Inferior parietal cortex (tissue), 1 donor: ENCODE measurements around the gene C1R.
"Not testable (repeated sequence)": the region's sequence is repeated elsewhere in the genome, so short reads cannot be mapped to it uniquely, and the experiment has no call there.

ENCODE experiments used
- DNase-seq: peaks from one replicate; pipeline ENCODE4 v3.0.0-alpha.2; 2016; ENCODE audit errors: extremely low spot score

C1R gene

DNA sequence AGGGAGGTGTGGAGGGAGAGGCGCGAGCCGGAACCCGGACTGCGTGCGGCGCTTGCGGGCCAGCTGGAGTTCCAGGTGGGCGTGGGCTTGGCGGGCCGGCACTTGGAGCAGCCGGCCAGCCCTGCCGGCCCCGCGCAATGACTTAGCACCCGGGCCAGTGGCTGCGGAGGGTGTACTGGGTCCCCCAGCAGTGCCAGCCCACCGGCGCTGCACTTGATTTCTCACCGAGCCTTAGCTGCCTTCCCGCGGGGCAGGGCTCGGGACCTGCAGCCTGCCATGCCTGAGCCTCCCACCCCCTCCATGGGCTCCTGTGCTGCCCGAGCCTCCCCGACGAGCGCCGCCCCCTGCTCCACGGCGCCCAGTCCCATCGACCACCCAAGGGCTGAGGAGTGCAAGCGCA is 54.8 kb downstream of the C1R start:
- DNase-seq: not testable (repeated sequence)

DNA sequence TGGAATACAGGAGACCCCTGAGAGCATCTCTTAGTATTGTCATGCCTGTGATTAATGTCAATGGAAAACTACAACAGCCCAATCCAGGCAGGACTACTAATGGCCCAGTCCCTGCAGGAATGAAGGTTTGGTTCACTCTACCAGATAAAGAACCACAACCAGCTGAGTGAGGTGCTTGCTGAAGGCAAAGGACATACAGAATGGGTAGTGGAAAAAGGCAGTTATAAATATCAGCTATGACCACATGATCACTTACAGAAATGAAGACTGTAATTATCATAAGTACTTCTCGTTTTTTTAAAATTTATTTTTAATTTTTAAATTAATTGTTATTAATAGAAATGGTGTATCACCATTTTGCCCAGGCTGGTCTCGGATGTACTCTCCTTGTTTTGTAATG is 56.8 kb downstream of the C1R start:
- no peak for DNase-seq

DNA sequence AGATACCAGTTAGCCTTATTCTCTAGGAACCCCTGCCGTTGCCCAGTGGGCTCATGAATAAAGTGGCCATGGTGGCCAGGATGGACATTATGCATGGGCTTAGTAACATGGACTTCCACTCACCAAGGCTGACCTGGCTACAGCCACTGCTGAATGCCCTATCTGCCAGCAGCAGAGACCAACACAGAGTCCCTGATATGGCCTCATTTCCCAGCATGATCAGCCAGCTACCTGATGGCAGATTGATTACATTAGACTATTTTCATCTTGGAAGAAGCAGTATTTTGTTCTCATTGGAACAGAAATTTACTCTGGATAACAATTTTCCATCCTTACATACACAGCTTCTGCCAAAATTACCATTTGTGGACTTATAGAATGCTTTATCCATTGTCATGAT is 57.8 kb downstream of the C1R start:
- no peak for DNase-seq

DNA sequence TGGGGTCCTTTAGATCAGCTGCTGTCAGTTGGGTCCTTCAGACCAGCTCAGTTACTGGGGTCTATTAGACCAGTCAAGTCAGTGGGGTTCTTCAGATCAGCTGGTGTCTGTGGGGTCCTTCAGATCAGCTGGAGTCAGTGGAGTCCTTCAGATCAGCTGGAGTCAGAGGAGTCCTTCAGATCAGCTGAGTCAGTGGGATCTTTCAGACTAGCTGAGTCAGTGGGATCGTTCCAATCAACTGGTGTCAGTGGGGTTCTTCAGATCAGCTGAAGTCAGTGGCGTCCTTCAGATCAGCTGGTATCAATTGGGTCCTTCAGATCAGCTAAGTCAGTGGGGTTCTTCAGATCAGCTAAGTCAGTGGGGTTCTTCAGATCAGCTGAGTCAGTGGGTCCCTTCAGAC is 59.3 kb downstream of the C1R start:
- no peak for DNase-seq

DNA sequence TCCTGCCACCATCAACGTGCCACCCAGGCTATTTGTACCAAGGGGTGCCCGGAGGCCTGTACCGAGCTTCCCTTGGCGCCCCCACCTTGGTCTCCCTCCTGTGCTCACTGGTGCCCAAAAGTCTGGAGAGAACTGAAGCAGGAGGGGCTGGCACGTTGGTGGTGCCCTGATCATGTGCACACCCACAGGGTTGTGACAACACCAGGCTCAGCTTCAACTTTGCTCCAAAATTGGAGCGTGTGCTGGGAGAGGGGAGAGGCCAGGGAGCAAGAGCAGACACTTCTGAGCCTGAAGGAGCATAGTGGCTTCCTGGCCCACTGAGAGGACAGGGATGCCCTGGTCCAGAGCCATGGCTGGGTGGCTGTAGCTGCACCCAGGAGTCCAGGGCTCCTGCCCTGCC is 60.9 kb downstream of the C1R start:
- no peak for DNase-seq
